HUES6 (cell line): ENCODE data around the gene ABI3BP.

Source experiments
- H3K27ac ChIP-seq: 2 replicates; pipeline ENCODE4 v1.7.0; 2013; ENCODE audit warnings: low read depth, mild to moderate bottlenecking, low read length, inconsistent platforms
- H3K27me3 ChIP-seq: 2 replicates; pipeline ENCODE4 v1.6.1; 2013; ENCODE audit warnings: low read length; ENCODE audit not compliant: control insufficient read depth, insufficient read depth
- H3K36me3 ChIP-seq: 2 replicates; pipeline ENCODE4 v1.6.1; 2013; ENCODE audit warnings: low read length; ENCODE audit not compliant: control insufficient read depth, insufficient read depth
- H3K4me1 ChIP-seq: 2 replicates; pipeline ENCODE4 v1.6.1; 2013; ENCODE audit warnings: low read length; ENCODE audit not compliant: control insufficient read depth, insufficient read depth
- H3K4me3 ChIP-seq: 2 replicates; pipeline ENCODE4 v1.5.1; 2013; ENCODE audit warnings: low read depth, low read length
- H3K9ac ChIP-seq: one replicate; pipeline ENCODE4 v1.6.1; 2013; ENCODE audit warnings: mild to moderate bottlenecking, low read length
- H3K9me3 ChIP-seq: 2 replicates; pipeline ENCODE4 v1.6.1; 2013; ENCODE audit warnings: low read depth, low read length; ENCODE audit not compliant: control insufficient read depth, insufficient read depth

The ABI3BP gene

GRCh38 chr3:100868096-100868495 lies 125.1 kb downstream of the ABI3BP start:
- Histone ChIP-seq H3K4me1 (no peaks in the 10 kb centered on the region), H3K4me3 (no peak overlapping the region), H3K9me3 (no peaks in the 10 kb centered on the region), H3K27ac (no peak overlapping the region), H3K27me3 (no peaks in the 10 kb centered on the region), H3K36me3 (no peaks in the 10 kb centered on the region), H3K9ac (no peak overlapping the region)

- Histone ChIP-seq H3K4me3 (no peak overlapping the region), H3K27ac (no peak overlapping the region), H3K36me3 (no peaks in the 10 kb centered on the region), H3K27me3 (no peaks in the 10 kb centered on the region), H3K9me3 (no peaks in the 10 kb centered on the region), H3K9ac (no peak overlapping the region), H3K4me1 (no peaks in the 10 kb centered on the region)
Observed at GRCh38 chr3:100865442-100865841, 127.8 kb downstream of the ABI3BP start.

- Histone ChIP-seq H3K36me3 (no peaks in the 10 kb centered on the region), H3K9ac (no peak overlapping the region), H3K4me1 (no peaks in the 10 kb centered on the region), H3K27ac (no peak overlapping the region), H3K9me3 (no peaks in the 10 kb centered on the region), H3K4me3 (no peak overlapping the region), H3K27me3 (no peaks in the 10 kb centered on the region)
Observed at GRCh38 chr3:100864471-100865250, 128.6 kb downstream of the ABI3BP start.

- no peak overlapping the region for H3K9ac ChIP-seq
- H3K4me1 ChIP-seq = no peaks in the 10 kb centered on the region
- no peaks in the 10 kb centered on the region for H3K36me3 ChIP-seq
- H3K27ac ChIP-seq = no peak overlapping the region
- H3K9me3 ChIP-seq = no peaks in the 10 kb centered on the region
- no peaks in the 10 kb centered on the region for H3K27me3 ChIP-seq
- H3K4me3 ChIP-seq = no peak overlapping the region
Observed at GRCh38 chr3:100857863-100858262, 135.4 kb downstream of the ABI3BP start.

GRCh38 chr3:100856821-100857220 lies 136.4 kb downstream of the ABI3BP start:
- Histone ChIP-seq H3K9me3 (no peaks in the 10 kb centered on the region), H3K4me1 (no peaks in the 10 kb centered on the region), H3K27me3 (no peaks in the 10 kb centered on the region), H3K9ac (no peak overlapping the region), H3K27ac (no peak overlapping the region), H3K36me3 (no peaks in the 10 kb centered on the region), H3K4me3 (no peak overlapping the region)

- Histone ChIP-seq H3K9me3 (no peaks in the 10 kb centered on the region), H3K4me3 (no peak overlapping the region), H3K27me3 (no peaks in the 10 kb centered on the region), H3K4me1 (no peaks in the 10 kb centered on the region), H3K36me3 (no peaks in the 10 kb centered on the region), H3K27ac (no peak overlapping the region), H3K9ac (no peak overlapping the region)
Observed at GRCh38 chr3:100852840-100853239, 140.4 kb downstream of the ABI3BP start.

GRCh38 chr3:100850701-100851100 lies 142.5 kb downstream of the ABI3BP start:
- Histone ChIP-seq H3K9ac (no peak overlapping the region), H3K4me1 (no peaks in the 10 kb centered on the region), H3K27me3 (no peaks in the 10 kb centered on the region), H3K27ac (no peak overlapping the region), H3K9me3 (no peaks in the 10 kb centered on the region), H3K36me3 (no peaks in the 10 kb centered on the region), H3K4me3 (no peak overlapping the region)

GRCh38 chr3:100850156-100850555 lies 143.1 kb downstream of the ABI3BP start:
- no peaks in the 10 kb centered on the region for H3K36me3 ChIP-seq
- H3K9me3 ChIP-seq = no peaks in the 10 kb centered on the region
- H3K4me3 ChIP-seq = no peak overlapping the region
- no peak overlapping the region for H3K9ac ChIP-seq
- H3K27ac ChIP-seq = no peak overlapping the region
- H3K4me1 ChIP-seq = no peaks in the 10 kb centered on the region
- H3K27me3 ChIP-seq = no peaks in the 10 kb centered on the region

- H3K27me3 ChIP-seq = no peaks in the 10 kb centered on the region
- H3K4me3 ChIP-seq = no peak overlapping the region
Observed at GRCh38 chr3:100844063-100844936, 148.9 kb downstream of the ABI3BP start.

GRCh38 chr3:100838157-100838556 lies 155.1 kb downstream of the ABI3BP start:
- no peak overlapping the region for H3K9ac ChIP-seq
- H3K27me3 ChIP-seq = no peaks in the 10 kb centered on the region
- H3K36me3 ChIP-seq = no peaks in the 10 kb centered on the region
- H3K27ac ChIP-seq = no peak overlapping the region
- no peak overlapping the region for H3K4me3 ChIP-seq
- no peaks in the 10 kb centered on the region for H3K9me3 ChIP-seq
- peaks cover 4% of the 10 kb centered on the region; the same call in 1 of the 2 replicates for H3K4me1 ChIP-seq

More at GRCh38 chr3:100844063-100844936, 148.9 kb downstream of the ABI3BP start:
- H3K9ac ChIP-seq = no peak overlapping the region
- H3K4me1 ChIP-seq = no peaks in the 10 kb centered on the region
- H3K36me3 ChIP-seq = no peaks in the 10 kb centered on the region
- H3K9me3 ChIP-seq = no peaks in the 10 kb centered on the region
- no peak overlapping the region for H3K27ac ChIP-seq

GRCh38 chr3:100836661-100837060 lies 156.6 kb downstream of the ABI3BP start:
- Histone ChIP-seq H3K27ac (no peak overlapping the region), H3K27me3 (no peaks in the 10 kb centered on the region), H3K36me3 (no peaks in the 10 kb centered on the region), H3K9me3 (no peaks in the 10 kb centered on the region), H3K4me3 (no peak overlapping the region), H3K4me1 (peaks cover 4% of the 10 kb centered on the region; the same call in 1 of the 2 replicates), H3K9ac (no peak overlapping the region)
